ENCODE measurements around the gene KIAA0930.

GRCh38 chr22:45210577-45210976 is 30.1 kb downstream of the KIAA0930 start:
- TF ChIP-seq, protein P1, sequence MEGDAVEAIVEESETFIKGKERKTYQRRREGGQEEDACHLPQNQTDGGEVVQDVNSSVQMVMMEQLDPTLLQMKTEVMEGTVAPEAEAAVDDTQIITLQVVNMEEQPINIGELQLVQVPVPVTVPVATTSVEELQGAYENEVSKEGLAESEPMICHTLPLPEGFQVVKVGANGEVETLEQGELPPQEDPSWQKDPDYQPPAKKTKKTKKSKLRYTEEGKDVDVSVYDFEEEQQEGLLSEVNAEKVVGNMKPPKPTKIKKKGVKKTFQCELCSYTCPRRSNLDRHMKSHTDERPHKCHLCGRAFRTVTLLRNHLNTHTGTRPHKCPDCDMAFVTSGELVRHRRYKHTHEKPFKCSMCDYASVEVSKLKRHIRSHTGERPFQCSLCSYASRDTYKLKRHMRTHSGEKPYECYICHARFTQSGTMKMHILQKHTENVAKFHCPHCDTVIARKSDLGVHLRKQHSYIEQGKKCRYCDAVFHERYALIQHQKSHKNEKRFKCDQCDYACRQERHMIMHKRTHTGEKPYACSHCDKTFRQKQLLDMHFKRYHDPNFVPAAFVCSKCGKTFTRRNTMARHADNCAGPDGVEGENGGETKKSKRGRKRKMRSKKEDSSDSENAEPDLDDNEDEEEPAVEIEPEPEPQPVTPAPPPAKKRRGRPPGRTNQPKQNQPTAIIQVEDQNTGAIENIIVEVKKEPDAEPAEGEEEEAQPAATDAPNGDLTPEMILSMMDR (IDR thresholded peaks at IDR 0.05), result no peak
- TF ChIP-seq POLR2A (IDR thresholded peaks at IDR 0.05) (no peak), POLR2AphosphoS5 (IDR thresholded peaks at IDR 0.05; ENCODE audit: insufficient read depth in 1 of 2, low read depth in 1 of 2) (no peak)
